ENCODE measurements around the gene PBRM1.

PBRM1 gene

DNA sequence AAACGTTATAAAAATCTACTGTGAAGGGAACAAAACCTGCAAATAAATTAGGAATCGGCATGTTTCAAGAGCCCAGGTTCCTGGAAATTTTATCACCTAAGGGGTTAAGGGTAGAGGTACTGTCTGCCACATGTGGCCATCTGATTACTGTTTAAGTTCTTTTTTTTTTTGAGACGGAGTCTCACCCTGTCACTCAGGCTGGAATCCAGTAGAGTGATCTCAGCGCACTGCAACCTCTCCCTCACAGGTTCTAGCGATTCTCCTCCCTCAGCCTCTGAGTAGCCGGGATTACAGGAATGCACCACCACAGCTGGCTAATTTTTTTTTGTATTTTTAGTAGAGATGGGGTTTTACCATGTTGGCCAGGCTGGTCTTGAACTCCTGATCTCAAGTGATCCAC lies 113.5 kb downstream of the PBRM1 start:
- TF ChIP-seq, protein P1, sequence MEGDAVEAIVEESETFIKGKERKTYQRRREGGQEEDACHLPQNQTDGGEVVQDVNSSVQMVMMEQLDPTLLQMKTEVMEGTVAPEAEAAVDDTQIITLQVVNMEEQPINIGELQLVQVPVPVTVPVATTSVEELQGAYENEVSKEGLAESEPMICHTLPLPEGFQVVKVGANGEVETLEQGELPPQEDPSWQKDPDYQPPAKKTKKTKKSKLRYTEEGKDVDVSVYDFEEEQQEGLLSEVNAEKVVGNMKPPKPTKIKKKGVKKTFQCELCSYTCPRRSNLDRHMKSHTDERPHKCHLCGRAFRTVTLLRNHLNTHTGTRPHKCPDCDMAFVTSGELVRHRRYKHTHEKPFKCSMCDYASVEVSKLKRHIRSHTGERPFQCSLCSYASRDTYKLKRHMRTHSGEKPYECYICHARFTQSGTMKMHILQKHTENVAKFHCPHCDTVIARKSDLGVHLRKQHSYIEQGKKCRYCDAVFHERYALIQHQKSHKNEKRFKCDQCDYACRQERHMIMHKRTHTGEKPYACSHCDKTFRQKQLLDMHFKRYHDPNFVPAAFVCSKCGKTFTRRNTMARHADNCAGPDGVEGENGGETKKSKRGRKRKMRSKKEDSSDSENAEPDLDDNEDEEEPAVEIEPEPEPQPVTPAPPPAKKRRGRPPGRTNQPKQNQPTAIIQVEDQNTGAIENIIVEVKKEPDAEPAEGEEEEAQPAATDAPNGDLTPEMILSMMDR (IDR thresholded peaks at IDR 0.05; ENCODE audit: low read depth, low read length), result no peak
- no peak for DNase-seq (ENCODE audit: extremely low read depth, low read depth)

DNA sequence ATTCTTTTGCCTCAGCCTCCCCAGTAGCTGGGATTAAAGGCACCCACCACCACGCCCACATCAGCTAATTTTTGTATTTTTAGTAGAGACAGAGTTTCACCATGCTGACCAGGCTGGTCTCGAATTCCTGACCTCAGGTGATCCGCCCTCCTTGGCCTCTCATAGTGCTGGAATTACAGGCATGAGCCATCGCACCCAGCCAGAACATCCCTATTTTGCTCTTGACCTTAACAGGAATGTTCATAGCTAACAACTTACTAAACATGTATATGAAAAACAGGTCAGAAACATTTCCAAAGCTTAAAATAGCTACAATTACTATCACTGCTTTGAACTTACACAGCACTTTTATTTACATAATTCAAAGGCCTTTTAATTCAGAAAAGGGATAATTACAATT lies 115.6 kb downstream of the PBRM1 start:
- DNase-seq (ENCODE audit: extremely low read depth, low read depth), result no peak
- TF ChIP-seq, protein P1 (IDR thresholded peaks at IDR 0.05; ENCODE audit: low read depth, low read length), result no peak

DNA sequence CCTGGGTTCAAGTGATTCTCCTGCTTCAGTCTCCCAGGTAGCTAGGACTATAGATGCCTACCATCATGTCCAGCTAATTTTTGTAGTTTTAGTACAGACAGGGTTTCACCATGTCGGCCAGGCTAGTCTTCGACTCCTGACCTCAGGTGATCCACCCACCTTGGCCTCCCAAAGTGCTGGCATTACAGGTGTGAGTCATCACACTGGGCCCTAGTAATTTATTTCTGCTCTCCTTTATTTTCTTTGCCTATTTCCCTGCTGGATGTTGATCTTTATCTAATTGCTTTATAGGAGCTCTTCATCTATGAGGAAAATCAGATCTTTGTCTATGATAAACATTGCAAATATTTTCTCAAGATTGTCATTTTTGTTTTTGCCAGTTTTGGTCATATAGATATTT lies 117.6 kb downstream of the PBRM1 start:
- no peak for DNase-seq (ENCODE audit: extremely low read depth, low read depth)
- TF ChIP-seq, protein P1 (IDR thresholded peaks at IDR 0.05; ENCODE audit: low read depth, low read length), result no peak

DNA sequence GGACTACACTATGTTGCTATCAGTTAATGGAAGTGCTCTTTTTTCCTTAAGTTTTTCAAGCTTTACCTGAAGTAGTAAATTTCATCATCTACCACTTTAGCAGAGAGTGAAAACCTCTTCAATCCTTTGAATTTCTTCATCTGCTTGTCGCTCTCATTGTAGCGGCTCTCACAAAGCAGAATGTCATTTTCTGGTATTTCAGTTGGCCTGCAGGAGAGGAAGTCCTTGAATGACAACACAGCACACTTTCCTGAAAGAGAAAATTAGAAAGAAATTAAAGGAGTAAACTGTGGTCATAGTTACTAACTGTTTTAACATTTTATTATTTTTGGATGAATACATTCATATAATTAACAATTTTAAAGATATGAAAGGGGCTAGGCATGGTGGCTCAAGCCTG lies 121.7 kb downstream of the PBRM1 start:
- TF ChIP-seq, protein P1 (IDR thresholded peaks at IDR 0.05; ENCODE audit: low read depth, low read length), result no peak

DNA sequence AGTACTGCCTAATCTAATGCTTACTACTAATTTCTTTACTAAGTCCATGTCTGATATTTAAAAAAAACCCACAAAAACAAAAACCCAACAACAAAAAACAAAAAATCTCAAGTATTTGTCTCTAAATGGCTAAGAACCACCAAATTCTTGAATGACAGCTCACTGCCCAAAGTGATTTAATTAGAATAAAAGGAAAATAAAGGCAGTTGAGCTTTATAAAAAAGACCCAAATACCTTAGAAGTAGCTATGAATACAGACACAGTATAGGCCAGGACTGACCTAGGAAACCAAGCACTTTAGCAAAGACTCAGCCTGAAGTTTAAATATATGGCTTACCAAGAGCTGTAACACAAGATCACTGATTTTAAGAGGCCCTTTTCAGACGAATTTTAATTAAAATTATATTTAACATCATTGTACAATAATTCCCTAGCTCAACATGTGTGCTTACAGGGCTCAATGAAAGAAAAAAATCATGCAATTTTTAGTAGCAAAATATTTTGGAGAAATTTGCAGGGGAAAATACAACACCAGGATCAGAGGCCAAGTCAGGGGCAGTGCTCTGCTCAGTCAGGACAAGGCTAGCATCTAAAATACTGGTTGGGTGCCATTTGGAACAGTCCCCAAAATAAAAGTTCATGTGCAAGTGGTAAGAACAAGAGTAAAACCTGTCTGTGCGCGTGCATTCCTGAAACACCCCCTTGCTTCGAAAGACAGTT lies 124.5 kb downstream of the PBRM1 start:
- TF ChIP-seq, protein P1 (IDR thresholded peaks at IDR 0.05; ENCODE audit: low read depth, low read length), result no peak
- no peak for DNase-seq (ENCODE audit: extremely low read depth, low read depth)

More for the DNA sequence above, 121.7 kb downstream of the PBRM1 start:
- DNase-seq (ENCODE audit: extremely low read depth, low read depth), result no peak

DNA sequence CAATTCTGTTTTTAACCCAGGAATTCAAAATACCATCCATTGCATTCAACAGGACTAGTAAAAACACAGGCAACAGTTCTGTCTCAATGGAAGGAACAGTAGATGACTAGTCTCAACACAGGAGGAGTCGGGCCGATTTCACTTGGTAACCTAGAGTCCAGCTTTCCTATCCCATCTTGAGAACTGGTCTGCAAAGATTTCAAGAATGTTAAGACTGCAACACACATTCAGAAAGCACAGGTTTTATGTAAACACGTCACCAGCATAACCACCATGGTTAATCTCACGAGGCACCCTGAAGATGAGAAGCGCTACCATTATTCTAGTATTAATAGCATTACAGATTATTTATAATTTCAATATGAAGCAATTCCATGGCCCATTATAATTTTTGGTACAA lies 127.3 kb downstream of the PBRM1 start:
- TF ChIP-seq, protein P1 (IDR thresholded peaks at IDR 0.05; ENCODE audit: low read depth, low read length), result no peak
- no peak for DNase-seq (ENCODE audit: extremely low read depth, low read depth)

DNA sequence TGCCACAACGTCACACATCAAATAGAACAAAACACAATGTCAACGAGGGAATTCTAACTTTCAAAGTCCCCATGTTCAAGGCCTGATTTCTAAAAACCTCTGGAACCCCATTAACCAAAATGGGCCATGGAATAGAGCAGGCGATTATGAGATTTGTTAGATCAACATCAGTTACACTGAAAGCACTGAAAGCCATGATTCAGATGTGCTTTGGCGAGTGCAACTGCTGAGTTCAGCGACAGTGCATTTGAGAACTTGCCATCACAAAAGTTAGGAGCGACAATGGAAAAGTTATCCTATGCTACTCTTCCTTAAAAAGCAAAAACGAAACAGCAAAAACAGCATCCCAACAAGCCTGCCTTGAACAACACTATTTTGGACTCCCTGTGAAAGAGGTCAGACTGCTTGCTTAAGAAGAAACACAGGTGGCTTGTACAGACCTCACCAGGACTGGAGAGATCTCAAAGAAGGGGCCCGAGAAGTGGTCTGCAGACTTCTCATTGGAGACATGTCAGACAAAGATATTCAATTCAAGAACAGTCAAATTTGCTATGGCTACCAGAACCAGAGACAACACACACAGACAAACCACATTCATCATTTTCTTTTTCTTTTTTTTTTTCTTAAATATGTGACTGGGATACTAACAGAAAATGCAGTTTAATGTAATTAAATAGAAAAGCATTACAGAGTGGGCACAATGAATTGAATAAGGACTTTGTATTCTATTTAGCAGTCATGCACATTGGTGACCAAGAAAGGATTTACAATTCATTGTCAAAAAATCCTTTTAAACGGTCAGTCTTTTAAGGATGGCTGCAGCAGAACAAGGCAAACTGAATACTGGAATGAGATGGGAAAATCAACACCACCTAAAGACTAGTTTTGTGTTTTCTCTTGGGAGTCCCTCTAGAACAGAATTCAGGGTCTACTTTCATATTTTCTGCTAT lies 128.4 kb downstream of the PBRM1 start:
- no peak for DNase-seq (ENCODE audit: extremely low read depth, low read depth)
- TF ChIP-seq, protein P1 (IDR thresholded peaks at IDR 0.05; ENCODE audit: low read depth, low read length), result no peak

All from AG09319 (cell line).